ENCODE measurements around the gene COL4A2.
A peak's percentile ranks its signal among the peaks of the same experiment; 100 is the strongest.

COL4A2 gene

DNA sequence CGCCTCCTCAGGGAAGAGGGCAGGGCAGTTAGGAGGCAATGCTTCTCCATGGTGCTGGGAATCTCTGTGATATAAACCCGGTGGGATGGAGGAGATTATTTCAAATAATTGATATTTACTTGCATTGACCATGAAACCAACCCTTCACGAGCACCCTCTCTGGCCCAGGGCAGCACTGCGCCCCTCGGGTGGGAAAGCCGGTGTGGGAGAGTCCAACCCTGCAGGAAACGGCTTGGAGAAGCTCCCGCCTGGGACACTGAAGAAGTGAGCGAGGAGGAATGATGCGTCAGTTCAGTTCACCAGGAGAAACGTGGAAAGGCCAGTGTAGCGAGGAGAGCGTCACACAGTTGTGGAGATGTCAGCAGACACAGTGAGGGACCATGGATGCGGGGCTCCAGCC, 99.9 kb downstream of the COL4A2 start:
- DNase-seq = no peak

DNA sequence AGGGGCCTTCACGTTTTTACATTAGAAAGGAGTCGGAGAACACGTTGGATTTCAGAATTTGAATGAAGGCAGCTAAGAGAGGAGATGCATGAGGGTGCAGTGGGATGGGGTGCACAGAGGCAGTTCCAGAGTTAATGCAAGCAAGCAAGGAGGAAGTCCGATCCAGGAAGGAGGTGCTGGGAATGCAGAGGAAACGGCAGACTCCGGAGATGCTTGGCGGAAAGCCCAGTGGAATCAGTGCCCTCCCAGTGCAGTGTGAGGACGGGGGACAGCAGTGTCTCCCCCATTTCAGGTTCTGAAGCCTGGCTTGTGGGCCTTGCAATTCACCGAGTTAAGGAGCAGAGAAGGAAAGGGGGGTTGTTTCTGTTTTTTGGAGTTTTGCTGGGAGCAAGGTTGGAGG, 100.4 kb downstream of the COL4A2 start:
- DNase-seq = no peak

DNA sequence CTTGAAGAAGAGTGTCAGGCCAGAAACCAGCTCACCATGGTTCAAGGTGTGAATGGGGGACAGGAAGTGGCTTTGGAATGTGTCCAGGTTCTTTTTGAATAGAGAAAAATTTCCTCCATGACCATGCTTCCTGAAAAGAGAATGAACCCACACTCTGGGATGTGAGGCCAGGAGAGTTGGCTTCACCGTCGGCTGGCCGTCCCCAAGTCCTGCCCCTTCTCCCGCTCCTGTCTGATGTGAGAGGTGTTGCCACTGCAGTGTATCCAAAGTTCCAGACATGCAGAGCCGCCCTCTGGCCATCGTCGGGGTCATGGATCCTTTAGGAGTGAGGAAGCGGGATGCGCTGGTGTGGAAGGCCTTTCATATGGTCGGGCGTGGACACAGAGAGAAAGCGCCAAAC, 101.2 kb downstream of the COL4A2 start:
- no peak for DNase-seq

DNA sequence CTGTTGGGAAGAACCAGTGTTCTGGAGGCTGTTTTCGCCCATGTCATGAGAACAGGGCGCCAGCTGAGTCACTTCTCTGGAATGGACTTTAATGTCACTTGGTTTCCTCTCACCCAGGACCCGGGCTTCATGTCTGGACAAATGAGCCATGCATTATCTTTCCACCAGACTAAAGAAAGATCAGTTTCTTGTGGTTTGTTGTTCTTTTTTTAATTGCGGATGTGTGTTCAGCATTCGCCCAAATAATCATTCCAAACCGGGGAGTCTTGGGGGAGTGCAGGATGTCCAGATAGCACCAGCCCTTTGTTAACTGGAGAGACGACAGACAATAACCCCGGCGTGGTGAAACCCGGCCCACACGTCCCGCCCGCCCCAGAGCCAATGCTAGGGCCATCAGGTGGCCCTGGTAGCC, 102.5 kb downstream of the COL4A2 start:
- DNase-seq = no peak

DNA sequence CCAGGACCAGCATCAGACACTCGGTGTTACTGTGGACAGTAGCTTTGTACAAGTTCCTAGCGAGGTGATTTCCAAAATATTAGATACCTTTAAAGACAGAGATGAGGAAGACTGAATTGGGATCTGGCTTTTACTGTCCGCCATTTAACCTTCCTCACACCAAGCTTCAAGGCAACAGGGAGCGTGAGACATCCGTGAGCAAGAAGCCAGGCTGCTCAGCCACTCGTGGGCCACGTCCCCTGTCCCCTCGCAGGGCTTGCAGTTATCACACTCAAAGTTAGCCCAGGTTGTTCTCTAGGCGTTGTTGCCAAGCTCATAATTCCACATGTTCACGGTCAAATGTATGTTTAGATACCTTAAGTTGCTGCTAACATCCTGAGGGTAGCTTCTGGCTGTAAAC, 102.9 kb downstream of the COL4A2 start:
- DNase-seq = no peak

DNA sequence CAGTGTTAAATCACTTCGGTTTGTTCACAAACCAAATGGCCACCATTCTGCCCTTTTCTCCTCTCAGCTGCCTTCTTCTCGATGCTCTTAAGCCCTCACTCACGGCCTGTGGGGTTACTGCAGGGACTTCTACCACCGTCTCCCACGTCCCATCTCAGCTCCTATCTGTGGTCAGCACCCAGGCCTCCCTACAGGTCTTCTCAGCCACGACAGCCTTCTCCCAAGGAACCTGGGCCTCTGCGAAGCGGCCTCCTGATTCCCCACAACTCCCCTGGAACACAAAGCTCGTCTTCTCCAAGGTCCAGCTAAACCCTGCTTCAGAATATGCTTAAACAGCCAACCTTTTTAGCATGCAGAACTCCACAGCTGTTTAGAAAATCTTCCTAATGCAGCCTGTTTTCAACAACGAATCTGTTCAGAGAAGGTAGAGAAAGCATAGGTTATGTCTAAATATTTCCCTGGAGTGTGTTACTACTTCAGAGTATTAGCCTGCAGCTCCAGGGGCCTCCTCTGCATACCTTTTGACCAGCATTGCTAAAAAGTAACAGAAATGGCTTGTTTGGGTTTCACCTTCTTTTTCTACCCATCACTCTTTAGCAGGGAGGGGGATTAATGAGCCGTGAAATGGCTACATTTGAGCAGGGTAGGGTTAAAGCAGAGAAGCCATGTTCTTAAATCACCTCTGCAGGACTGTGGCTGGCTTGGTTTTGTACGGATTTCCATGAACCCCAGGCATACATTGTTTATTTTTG, 104.0 kb downstream of the COL4A2 start:
- DNase-seq = no peak

DNA sequence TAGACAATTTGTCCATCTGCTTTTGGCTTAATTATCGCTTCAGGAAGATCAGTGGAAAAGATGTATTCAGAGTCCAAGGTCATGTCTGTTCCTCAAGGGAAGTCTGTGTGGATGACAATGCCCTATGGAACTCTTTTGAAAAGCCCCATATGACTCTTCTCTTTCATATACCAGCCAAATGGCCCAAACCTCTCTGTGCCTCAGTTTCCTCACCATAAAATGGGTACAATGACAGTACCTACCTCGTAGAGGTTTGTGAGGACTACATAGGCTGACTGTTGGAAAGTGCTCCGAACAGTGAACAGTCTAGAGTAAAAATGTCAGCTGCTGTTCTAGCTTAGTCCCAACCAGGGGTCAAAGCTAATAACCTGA, 104.6 kb downstream of the COL4A2 start:
- no peak for DNase-seq

DNA sequence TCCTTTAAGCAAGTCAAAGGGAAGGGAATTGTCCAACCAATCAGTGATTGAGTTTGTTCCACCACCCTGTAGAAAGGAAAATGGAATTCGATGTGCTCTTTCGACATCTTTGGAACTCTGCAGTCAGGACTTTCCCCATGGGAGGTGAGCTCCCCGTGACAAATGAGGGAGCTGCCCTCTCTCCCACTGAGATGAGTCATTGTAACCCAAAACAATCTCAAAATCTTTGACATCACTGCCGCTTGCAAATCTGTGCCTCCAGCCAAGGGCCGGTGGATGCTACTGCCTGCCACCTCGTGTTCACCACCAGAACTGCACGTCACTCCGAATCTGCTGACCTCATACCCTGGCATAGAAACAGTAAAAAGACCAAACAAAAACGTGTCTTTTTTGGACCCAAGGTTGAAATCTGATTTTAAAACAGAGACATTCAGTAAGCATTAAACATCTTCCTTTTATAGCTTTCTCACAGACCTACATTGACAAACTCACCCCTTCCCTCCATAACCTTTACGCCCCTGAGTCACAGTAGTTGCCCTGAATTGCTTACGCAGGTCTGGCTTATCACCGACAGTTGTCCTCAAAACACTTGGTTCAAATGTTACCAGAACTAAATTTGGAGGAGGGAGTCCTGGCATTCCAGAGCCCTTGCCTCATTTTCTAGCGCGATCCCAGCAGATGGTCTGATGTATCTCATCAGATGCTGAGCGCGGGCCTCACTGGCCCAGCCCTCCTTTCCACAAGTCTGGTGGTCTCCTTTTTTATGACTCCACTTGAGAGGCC, 105.2 kb downstream of the COL4A2 start:
- DNase-seq = peak; percentile 67

DNA sequence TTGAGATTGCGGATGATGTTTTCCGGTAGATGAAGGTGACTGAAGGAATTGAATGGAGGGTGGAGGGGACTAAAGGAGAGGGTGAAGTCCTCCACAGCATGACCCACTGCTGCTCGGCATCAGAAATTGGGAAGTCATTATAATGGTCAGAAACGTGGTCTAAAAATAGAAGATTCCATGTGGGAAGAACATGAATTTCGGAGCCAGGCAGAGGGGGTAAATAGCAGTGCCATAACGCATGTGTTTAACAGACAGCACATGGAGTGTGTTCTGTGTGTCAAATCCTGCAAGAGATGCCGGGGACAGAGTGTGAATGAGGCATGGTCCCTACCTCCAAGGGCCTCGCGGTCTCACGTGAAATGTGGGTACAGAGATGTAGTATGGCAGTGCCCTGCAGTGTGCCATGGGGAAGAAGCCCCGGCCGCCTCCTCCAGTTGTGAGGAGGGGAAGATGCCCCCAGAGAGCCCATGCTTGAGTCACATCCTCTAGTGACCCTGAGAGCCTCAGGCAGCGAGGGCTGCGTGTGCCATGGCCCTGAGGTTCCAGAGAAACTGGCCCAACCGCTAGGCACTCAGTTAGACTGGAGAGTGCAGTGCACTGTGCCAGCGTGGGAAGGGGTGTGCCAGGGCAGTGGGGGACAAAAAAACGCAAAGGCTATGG, 106.1 kb downstream of the COL4A2 start:
- DNase-seq = no peak

DNA sequence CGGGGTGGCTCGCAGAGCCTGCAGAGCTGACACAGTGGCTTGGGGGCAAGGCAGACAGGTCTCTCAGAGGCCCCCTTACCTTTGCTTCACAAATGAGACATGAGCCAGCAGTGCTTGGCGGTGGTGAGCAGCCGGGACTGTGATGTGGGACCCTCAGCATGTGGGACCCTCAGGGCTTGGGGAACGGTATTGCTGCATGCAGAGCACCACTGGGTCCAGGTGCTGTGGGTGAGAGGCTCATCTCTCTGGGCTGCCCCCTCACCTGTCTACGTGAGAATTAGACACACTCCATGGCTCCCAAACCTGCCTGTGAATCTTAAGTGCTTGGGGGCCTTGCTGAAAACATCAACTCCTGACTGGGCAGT, 106.6 kb downstream of the COL4A2 start:
- DNase-seq = no peak

DNA sequence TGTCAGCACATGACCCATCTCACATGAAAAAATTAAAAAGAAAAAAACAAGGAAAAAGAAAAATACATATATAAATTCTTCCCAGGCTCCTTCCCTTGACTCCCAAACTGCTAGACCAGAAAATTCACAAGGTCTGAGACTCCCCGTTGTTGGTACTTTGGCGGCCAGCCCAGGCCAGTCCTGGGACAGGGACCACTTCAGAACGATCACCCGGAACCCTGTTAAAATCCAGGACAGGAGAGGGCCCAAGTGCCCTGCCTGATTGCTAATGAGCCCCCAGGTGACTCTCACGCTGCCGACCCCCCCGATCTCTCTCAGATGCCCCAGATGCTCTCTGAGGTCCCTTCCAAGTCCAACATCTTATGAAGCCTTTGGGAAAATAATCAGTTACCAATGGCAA, 107.2 kb downstream of the COL4A2 start:
- DNase-seq = no peak

DNA sequence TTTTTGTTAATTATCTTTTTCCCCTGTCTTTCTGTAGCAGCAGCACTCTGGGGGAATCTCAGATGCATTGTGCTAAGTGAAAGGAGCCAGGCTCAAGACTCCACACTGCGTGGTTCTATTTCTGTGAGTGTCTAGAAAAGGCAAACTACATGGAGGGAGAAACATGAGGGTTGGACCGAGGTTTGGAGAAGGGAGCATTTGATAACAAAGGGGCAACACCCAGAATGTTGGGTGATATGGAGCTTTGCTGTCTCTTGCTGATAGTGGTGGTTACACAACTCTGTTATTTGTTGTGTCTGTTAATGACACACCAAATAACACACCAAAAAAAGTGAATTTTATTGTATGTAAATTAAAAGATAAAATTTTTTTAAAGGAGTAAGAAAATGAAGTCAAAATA, 107.8 kb downstream of the COL4A2 start:
- DNase-seq = no peak

DNA sequence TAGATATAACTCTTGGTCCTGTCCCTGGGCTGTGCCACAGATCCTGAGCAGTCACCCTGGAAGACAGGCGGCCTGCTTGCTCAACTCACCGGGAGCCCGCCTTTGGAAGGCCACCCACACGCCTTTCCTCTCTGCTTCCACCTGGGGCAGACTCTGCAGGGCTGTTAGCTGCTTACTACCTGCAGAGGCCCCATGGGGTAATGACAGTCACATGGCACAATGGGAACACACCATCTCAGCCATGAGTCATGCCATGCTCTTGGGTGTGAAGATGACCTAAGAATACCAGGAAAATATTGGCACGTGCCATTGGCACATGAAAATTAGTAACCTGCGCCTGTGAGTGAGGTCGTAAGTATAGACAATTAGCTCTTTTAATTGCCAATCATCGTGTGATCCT, 108.6 kb downstream of the COL4A2 start:
- DNase-seq = no peak

DNA sequence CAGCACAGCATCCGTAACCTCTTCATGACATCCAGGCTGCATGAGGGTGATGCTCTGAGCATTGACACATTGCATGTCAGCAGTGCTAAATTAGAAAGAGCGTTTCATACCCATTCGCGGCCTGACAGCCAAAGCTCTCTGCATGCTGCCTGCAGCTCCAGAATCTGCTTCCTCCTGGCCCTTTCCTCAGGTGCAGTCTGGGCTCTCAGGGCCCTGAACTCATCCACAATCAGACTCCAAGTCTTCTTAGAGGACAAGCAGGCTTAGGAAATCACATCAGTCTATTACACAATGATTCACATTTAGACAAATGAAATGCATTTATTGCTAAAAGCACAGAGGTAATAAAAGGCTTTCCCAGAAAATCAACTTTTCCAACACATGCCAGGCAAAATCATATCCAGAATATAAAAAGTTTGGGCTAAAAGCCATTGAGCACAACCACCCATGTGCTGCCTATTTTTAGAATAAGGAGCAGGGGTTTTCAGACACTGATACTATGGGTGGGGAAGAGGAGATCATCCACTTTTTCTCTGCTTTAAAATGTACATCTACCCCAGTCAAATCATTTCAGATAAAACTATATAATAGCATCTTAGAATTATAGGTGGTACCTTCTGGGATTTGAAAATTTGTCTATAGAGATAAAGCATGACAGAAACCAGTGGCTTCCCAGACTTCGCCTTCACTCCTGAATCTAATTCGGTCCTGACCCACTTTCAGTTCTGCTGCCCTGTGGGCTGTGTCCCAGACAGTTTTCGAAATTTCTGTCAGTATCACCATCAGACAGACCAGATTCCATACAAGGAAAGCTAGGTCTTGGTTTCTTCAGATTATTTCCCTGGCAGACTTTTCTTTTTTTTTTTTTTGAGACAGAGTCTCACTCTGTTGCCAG, 109.3 kb downstream of the COL4A2 start:
- no peak for DNase-seq

DNA sequence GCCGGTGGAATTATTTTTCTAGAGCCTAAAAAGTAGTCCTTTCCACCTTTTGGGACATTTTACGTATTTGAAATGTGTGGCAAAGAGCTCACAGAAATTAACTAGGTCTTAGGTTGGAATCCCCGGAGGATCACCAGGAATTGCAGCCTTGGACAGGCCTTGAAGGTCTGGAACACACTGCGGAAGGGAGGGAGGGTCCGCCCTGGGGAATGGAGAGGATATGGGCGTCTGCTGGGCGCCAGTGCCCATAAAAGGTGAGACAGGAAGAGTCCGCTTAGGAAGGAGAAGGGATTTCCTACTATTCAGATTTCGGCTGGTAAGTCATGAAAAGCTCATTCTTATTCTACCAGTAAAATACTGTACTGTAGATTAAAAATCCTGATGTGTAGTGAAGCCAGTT, 111.9 kb downstream of the COL4A2 start:
- DNase-seq = no peak

DNA sequence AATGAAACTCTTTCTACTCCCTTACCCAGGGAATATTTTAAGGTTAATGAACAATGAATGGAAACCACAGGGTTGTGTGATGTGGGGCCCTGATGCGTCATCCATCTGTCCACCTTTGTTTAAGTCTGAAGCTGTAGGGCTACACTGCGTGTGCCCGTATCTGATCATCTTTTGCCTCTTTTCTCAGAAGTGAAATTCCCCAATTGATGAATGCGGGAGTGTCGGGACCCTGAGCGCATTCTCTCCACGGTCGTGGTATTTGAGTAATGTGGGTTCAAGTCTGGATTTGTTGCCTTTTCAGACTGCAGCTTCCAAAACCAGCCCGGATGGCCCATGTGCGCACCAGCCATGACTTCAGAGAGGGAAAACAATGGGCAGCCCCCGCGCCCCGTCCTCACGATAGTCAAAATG, 112.3 kb downstream of the COL4A2 start:
- no peak for DNase-seq

DNA sequence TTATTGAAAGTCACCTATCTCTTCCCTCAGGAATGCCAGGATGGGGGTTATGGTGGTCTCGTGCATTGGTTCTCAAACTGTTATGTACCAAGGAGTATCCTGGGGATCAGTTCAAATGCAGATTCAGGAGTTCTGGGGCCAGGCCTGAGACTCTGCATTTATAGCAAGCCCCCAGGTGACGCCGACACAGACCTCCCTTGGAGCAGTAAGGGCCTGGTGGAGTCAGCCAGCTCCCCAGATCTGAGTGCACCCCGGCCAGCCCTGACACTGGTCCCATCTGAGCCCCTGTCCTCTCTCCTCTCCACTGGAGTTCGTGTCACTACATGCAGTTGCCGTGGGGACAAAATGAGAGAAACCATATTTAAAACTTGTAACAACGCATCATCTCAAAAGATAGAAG, 112.9 kb downstream of the COL4A2 start:
- DNase-seq = no peak

DNA sequence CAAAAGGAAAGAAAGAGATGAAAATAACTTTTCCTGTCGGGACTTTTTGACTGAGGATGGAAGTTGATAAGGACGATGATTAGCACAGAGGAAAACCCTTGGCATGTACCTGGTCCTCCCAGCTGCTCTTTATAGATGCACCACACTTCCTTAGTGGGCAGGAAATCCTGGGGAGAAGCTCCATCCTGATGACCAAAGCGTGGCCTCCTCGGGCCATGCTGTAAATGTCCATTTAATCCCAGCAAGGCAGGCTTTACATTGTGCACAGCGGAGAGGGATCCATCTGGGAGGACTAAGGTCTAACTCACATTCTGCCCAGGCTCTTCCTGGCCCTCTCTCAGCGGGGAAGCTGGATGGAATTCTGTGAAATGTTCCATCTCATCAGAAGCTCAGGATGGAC, 113.5 kb downstream of the COL4A2 start:
- DNase-seq = no peak

DNA sequence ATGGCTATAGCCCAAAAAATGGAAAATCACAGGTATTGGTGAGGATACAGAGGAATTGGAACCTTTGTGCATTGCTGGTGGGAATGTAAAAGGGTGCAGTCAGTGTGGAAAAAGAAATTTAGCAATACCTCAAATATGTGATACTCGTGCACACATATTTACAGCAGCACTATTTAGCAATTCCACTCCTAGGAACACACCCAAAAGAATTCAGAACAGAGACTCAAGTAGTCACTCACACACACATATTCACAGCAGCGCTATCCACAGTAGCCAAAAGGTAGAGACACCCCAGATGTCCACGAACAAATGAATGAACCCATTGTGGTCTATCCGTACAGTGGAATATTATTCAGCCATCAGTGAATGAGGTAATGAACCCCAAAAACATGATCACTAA, 114.0 kb downstream of the COL4A2 start:
- DNase-seq = no peak

DNA sequence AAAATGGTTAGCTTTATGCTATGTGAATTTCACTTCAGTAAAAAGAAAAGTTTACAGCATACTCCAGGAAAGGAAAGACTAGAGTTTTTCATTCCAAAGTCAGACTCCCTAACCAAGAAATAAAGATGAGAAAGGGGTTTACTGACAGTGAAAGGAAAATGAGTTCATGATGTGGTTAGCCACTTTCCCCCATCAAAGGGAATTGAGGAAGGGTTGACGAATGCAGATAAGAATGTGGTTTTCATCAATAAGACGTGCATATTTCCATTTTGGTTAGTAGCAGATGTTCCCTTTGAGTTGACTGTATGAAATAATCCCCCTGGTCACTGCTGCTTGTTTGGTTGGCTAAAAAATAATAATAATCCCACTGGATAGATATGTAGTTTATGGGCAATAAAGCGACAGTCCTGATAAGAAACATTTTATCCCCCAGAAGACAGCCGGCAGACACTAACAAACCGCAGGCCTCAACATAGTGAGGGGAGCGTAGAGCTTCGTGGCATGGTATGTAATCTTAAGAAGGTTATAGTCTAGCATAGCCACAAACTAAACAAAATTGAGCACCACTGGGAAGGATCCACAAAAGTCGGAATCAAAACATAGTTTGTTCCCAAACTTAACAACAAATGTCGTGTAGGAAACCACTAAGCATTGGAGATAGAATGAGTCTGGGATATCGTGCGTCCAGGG, 114.8 kb downstream of the COL4A2 start:
- DNase-seq = no peak

DNA sequence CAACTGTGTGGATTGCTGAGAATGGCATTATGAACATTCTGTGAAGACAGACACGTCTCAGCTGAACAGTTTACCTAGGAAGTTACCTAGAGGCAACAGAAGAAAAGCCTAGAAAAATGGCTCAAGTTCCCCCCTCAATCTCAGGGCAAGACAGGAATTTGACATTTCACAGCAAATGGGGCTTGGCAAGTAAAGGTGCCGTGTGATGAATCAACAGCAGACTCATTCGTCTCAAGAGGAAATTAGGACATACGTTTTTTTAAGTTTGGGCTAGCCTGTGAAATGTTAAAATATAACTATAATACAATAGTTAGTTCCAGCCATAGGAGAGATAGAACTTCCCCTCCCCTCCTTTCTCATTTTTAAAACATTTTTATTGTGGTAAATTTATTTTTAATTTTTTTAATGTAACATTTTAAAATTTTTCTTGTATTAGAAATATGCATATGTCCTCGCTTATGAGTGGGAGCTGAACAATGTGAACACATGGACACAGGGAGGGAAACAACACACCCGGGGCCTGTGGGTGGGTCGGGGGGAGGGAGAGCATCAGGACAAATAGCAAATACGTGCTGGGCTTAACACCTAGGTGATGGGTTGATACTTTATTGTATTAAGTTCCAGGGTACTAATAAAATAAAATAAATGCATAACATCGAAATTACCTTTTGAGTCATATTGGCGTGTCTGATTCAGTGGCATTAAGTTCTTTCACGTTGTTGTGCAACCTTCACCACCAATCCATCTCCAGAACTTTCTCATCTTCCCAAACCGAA, 116.0 kb downstream of the COL4A2 start:
- no peak for DNase-seq

Data from activated CD4-positive, CD25-positive, alpha-beta regulatory T cell treated with anti-CD3 and anti-CD28 coated beads, Interleukin-2, amount 50 U/mL, for 72 hours (primary cell).